Lower lobe of right lung (tissue), 2 donors: ENCODE measurements around the gene PKD2. TPM values are rescaled to one million over a fixed set of nuclear protein-coding genes. Genes with fewer than 3 reads are reported as not detected.

Experiments
- ATAC-seq, 2 donors: fragments of 200-7000 bp; cut with Tn5 transposase; one replicate each; pipeline ENCODE4 v1.9.1; 2020 to 2022; ENCODE audit warnings: mild to moderate bottlenecking in 2 of 2, moderate library complexity in 2 of 2
- DNase-seq: peaks from one replicate; pipeline ENCODE4 v3.0.0-alpha.2; 2020
- H3K27ac ChIP-seq: fragments of 200-600 bp; one replicate; pipeline ENCODE4 v1.8.0; 2022
- H3K27me3 ChIP-seq: fragments of 200-600 bp; one replicate; pipeline ENCODE4 v1.8.0; 2022; ENCODE audit warnings: low read depth
- H3K36me3 ChIP-seq: fragments of 200-600 bp; one replicate; pipeline ENCODE4 v1.8.0; 2022; ENCODE audit warnings: mild to moderate bottlenecking
- H3K4me1 ChIP-seq: fragments of 200-600 bp; one replicate; pipeline ENCODE4 v1.8.0; 2022
- H3K4me3 ChIP-seq: fragments of 200-600 bp; one replicate; pipeline ENCODE4 v1.8.0; 2022; ENCODE audit warnings: mild to moderate bottlenecking
- H3K9me3 ChIP-seq: fragments of 200-600 bp; one replicate; pipeline ENCODE4 v1.8.0; 2022
- CTCF ChIP-seq: fragments of 200-600 bp; IDR thresholded peaks from one replicate; pipeline ENCODE4 v1.8.0; 2022; ENCODE audit warnings: antibody characterized with exemption, mild to moderate bottlenecking
- intact Hi-C: fragments of 100-400 bp; cut with DNase I; formaldehyde crosslinking; loops from one replicate; pipeline ENCODE4 v1.11.0; 2022
- total RNA-seq: library from RNA; stranded (reverse); fragmentation: NEBNext Ultra II Directional; extraction: Animal tissue kit (Norgen Biotek cat#: 25700); gene quantifications from one replicate; pipeline ENCODE4 v1.2.1, GENCODE V29; 2021
- donor health status: DM: no; HTN: yes; CAD: no; lungs with severe emphysema.

PKD2 gene
- total RNA-seq, 1 donor from 2014 or later, result 21.4 TPM

- Histone ChIP-seq H3K27ac (no peak overlapping the region), H3K9me3 (no peaks in the 10 kb centered on the region), H3K36me3 (peaks cover 25% of the 10 kb centered on the region), H3K4me3 (no peak overlapping the region), H3K4me1 (no peaks in the 10 kb centered on the region), H3K27me3 (no peaks in the 10 kb centered on the region)
- intact Hi-C loops, result no loop called here
- no peak for DNase-seq
- no peak for ATAC-seq
- no peak for TF ChIP-seq CTCF
Observed at GRCh38 chr4:88080626-88081025, 73.2 kb downstream of the PKD2 start.

DNA sequence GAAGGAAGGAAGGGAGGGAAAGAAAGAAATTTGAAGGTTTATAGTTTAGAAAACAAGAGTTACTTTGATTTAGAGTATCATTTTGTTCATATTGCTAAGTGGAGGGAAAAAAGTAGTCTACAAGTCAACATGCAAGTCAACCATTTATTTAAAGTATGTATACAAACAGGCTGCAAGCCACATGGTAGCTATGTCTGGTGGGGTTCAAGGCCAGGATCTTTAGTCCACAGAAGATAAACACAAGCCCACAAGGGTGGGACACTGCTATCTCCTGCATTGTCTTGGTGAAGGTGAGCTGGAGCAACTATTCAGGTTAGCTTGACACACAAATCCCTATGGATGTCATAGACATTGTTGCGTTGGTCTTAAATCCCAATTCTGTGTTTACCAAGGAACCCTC is 79.6 kb downstream of the PKD2 start:
- H3K9me3 ChIP-seq, result no peaks in the 10 kb centered on the region
- H3K27ac ChIP-seq, result no peak overlapping the region
- ATAC-seq, result no peak
- no peaks in the 10 kb centered on the region for H3K36me3 ChIP-seq
- H3K4me3 ChIP-seq, result no peak overlapping the region
- no peaks in the 10 kb centered on the region for H3K27me3 ChIP-seq
- DNase-seq, result no peak
- intact Hi-C loops, result no loop called here
- H3K4me1 ChIP-seq, result no peaks in the 10 kb centered on the region
- no peak for TF ChIP-seq CTCF

DNA sequence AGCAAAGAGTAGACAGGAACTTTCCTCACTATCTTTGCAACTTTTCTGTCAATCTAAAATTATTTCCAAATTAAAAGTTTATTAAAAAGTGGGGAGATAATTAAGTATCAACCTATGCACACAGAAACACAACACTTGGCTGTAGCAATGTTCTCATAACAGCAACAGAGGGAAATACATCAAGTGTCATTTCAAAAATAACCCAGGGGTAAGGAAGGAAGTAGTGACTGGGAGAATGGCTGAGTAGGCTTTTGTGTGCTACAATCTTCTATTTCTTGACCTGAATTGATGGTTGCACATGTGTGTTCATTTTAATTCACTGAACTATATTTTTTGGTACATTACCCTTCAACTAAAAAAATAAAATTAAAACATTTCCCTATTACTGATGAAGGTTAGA is 83.5 kb downstream of the PKD2 start:
- no peak overlapping the region for H3K4me3 ChIP-seq
- H3K4me1 ChIP-seq, result no peaks in the 10 kb centered on the region
- no peaks in the 10 kb centered on the region for H3K36me3 ChIP-seq
- ATAC-seq (no peak), DNase-seq (no peak)
- TF ChIP-seq CTCF, result no peak
- intact Hi-C loops, result no loop called here
- no peaks in the 10 kb centered on the region for H3K9me3 ChIP-seq
- H3K27ac ChIP-seq, result no peak overlapping the region
- no peaks in the 10 kb centered on the region for H3K27me3 ChIP-seq

DNA sequence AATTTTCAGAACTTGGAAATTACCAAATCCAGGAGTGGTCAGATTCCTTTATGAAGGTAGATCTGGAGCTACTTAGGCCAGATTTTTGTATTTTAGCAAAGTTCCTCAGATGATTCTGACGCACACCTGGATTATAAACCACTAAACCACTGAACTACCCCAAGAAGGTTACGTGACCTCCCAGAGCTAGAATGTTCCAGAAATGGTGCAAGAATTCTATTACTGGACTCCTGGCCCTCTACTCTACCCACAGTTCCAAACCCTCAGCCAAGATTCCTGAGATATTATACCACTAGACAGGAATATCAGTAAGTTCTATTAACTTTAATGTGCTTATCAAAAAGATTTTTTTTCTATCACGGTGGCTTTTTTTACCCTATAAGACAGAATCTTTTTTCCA is 83.9 kb downstream of the PKD2 start:
- H3K9me3 ChIP-seq, result no peaks in the 10 kb centered on the region
- intact Hi-C loops, result no loop called here
- no peaks in the 10 kb centered on the region for H3K27me3 ChIP-seq
- no peak overlapping the region for H3K27ac ChIP-seq
- no peak overlapping the region for H3K4me3 ChIP-seq
- no peak for ATAC-seq
- no peak for DNase-seq
- no peaks in the 10 kb centered on the region for H3K4me1 ChIP-seq
- TF ChIP-seq CTCF, result no peak
- no peaks in the 10 kb centered on the region for H3K36me3 ChIP-seq

DNA sequence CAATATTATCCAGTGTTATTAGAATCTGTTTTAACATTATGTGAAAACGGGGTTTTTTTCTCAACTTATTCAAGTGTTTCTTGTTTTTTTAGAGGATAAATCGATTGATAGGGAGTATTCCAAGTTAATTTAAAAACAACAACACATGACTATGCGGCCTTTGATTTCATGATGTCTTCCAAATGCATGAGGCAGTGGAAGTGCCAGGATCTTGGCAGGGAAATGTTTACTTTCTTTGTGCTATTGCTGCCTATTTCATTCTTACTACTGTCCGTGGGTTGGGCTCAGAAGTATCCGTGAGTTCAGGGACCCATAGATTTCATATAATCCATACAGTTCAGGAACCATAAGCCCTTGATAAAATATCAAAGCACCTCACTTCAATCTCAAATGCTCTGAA is 86.4 kb downstream of the PKD2 start:
- no peaks in the 10 kb centered on the region for H3K4me1 ChIP-seq
- H3K27ac ChIP-seq, result no peak overlapping the region
- no peak overlapping the region for H3K4me3 ChIP-seq
- TF ChIP-seq CTCF, result no peak
- H3K27me3 ChIP-seq, result no peaks in the 10 kb centered on the region
- ATAC-seq (no peak), DNase-seq (no peak)
- intact Hi-C loops, result no loop called here
- no peaks in the 10 kb centered on the region for H3K9me3 ChIP-seq
- H3K36me3 ChIP-seq, result no peaks in the 10 kb centered on the region

GRCh38 chr4:88097301-88097700 is 89.9 kb downstream of the PKD2 start:
- DNase-seq, result no peak
- H3K4me3 ChIP-seq, result no peak overlapping the region
- H3K36me3 ChIP-seq, result no peaks in the 10 kb centered on the region
- intact Hi-C loops, result no loop called here
- no peak for TF ChIP-seq CTCF
- H3K27ac ChIP-seq, result no peak overlapping the region
- H3K27me3 ChIP-seq, result no peaks in the 10 kb centered on the region
- H3K9me3 ChIP-seq, result no peaks in the 10 kb centered on the region
- ATAC-seq, result no peak
- H3K4me1 ChIP-seq, result no peaks in the 10 kb centered on the region
